ENCODE data around the gene ENTHD1. TPM values are rescaled to one million over a fixed set of nuclear protein-coding genes. Genes with fewer than 3 reads are reported as not detected.

The ENTHD1 gene
- total RNA-seq, 2 donors from 2014 or later, result not detected

DNA sequence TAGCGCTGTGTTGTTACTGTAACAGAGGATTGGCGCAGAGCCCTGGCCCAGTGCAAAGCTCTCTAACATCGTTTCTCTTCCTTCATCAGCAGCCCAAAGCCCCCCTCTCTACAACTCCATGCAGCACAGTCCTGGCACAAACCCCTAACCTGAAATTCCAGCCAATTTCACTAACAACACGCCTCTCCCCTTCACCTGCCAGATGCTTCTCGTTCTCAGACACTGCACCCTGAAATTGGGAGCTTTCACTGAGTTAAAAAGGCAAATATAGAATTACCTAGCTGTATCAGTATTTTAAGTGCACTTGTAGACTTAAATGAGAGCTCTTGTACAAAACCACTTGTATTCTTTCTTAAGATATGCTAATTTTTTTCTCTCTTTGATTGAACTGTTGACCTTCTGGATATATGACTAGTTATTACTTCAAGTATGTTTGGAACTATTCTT lies 23.7 kb upstream of the ENTHD1 start:
- Histone ChIP-seq H3K9ac (ENCODE audit: extremely low read depth, low read length, poor library complexity, severe bottlenecking) (no peak overlapping the region), H3K9me3 (ENCODE audit: control insufficient read depth, low read length) (no peaks in the 10 kb centered on the region), H3K4me3 (ENCODE audit: low read length) (no peak overlapping the region), H3K4me1 (ENCODE audit: control insufficient read depth, insufficient read depth, low read length) (peaks cover 7% of the 10 kb centered on the region), H3K27ac (ENCODE audit: low read depth, low read length) (no peak overlapping the region), H3K36me3 (ENCODE audit: control insufficient read depth, insufficient read depth, low read length) (no peaks in the 10 kb centered on the region), H3K27me3 (ENCODE audit: control insufficient read depth, insufficient read depth, low read length, poor library complexity, severe bottlenecking) (peaks cover 3% of the 10 kb centered on the region)
- Mint-ChIP-seq H3K27ac (no peak overlapping the region), H3K4me3 (no peak overlapping the region), H3K4me1 (peaks cover 6% of the 10 kb centered on the region), H3K27me3 (ENCODE audit: insufficient read depth) (peaks cover 4% of the 10 kb centered on the region), H3K36me3 (ENCODE audit: low read depth) (no peaks in the 10 kb centered on the region), H3K9me3 (no peaks in the 10 kb centered on the region)
- WGBS, 2 experiments (ENCODE audit: insufficient coverage in 1 of 2, insufficient read length in 1 of 2), result 81 to 89% methylated on average over 5 of the region's 5 CpGs
- TF ChIP-seq, protein P1, sequence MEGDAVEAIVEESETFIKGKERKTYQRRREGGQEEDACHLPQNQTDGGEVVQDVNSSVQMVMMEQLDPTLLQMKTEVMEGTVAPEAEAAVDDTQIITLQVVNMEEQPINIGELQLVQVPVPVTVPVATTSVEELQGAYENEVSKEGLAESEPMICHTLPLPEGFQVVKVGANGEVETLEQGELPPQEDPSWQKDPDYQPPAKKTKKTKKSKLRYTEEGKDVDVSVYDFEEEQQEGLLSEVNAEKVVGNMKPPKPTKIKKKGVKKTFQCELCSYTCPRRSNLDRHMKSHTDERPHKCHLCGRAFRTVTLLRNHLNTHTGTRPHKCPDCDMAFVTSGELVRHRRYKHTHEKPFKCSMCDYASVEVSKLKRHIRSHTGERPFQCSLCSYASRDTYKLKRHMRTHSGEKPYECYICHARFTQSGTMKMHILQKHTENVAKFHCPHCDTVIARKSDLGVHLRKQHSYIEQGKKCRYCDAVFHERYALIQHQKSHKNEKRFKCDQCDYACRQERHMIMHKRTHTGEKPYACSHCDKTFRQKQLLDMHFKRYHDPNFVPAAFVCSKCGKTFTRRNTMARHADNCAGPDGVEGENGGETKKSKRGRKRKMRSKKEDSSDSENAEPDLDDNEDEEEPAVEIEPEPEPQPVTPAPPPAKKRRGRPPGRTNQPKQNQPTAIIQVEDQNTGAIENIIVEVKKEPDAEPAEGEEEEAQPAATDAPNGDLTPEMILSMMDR (conservative IDR thresholded peaks at IDR 0.05), result no peak
- no peak for DNase-seq

DNA sequence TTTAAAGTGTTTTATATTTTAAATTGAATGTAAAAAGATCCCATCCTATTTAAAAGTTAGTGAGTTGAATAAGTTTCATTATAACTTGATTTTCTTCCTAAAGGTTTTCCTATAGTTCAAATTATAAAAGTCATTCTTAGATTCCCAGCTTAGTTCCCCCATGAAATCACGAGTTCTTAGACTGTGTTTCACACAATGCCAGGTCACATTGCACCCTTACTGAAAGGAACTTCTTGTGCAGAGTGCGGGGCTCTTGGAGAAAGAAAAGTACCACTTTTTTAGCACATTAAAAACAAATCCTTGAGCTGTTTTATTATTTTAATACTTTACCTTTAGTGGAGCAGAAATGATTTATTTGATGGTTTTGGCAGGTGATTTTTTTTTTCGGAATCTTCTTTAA lies 22.9 kb upstream of the ENTHD1 start:
- TF ChIP-seq, protein P1 (conservative IDR thresholded peaks at IDR 0.05), result no peak
- no peak for DNase-seq
- Histone ChIP-seq H3K4me3 (ENCODE audit: low read length) (no peak overlapping the region), H3K27ac (ENCODE audit: low read depth, low read length) (no peak overlapping the region), H3K36me3 (ENCODE audit: control insufficient read depth, insufficient read depth, low read length) (no peaks in the 10 kb centered on the region), H3K4me1 (ENCODE audit: control insufficient read depth, insufficient read depth, low read length) (peaks cover 7% of the 10 kb centered on the region), H3K9ac (ENCODE audit: extremely low read depth, low read length, poor library complexity, severe bottlenecking) (no peak overlapping the region), H3K27me3 (ENCODE audit: control insufficient read depth, insufficient read depth, low read length, poor library complexity, severe bottlenecking) (peaks cover 3% of the 10 kb centered on the region), H3K9me3 (ENCODE audit: control insufficient read depth, low read length) (no peaks in the 10 kb centered on the region)
- H3K4me3 Mint-ChIP-seq, result no peak overlapping the region
- H3K4me1 Mint-ChIP-seq, result peaks cover 6% of the 10 kb centered on the region
- H3K9me3 Mint-ChIP-seq, result no peaks in the 10 kb centered on the region
- no peak overlapping the region for H3K27ac Mint-ChIP-seq
- no peaks in the 10 kb centered on the region for H3K36me3 Mint-ChIP-seq (ENCODE audit: low read depth)
- peaks cover 4% of the 10 kb centered on the region for H3K27me3 Mint-ChIP-seq (ENCODE audit: insufficient read depth)
- 87% methylated on average over 2 of the region's 3 CpGs; no CpG with 5 or more reads in 1 of the 2 experiments for WGBS, 2 experiments (ENCODE audit: insufficient coverage in 1 of 2, insufficient read length in 1 of 2)

DNA sequence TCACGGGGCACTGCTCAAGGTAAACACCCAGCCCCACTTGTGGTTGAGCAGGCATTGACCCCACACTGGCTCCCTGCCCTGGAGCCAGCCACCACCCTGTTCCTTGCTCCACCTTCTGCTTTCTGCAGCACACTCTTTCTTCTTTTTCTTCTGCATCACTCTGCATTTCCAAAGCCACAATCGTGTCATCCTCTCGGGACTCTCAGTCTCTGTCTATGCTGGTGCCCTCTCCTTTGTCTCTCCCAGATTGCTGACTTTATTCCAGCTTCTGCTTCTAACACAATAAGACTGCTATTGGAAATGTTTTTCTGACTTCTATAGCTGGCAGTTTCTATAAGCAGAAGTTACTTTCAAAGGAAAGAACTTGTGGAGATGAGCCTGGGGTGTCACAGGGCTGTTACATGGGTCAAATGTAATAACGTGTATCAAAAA lies 21.8 kb upstream of the ENTHD1 start:
- H3K4me3 Mint-ChIP-seq, result no peak overlapping the region
- Histone ChIP-seq H3K9ac (ENCODE audit: extremely low read depth, low read length, poor library complexity, severe bottlenecking) (no peak overlapping the region), H3K4me1 (ENCODE audit: control insufficient read depth, insufficient read depth, low read length) (peaks cover 5% of the 10 kb centered on the region), H3K27ac (ENCODE audit: low read depth, low read length) (no peak overlapping the region), H3K9me3 (ENCODE audit: control insufficient read depth, low read length) (no peaks in the 10 kb centered on the region), H3K27me3 (ENCODE audit: control insufficient read depth, insufficient read depth, low read length, poor library complexity, severe bottlenecking) (peaks cover 3% of the 10 kb centered on the region), H3K4me3 (ENCODE audit: low read length) (no peak overlapping the region), H3K36me3 (ENCODE audit: control insufficient read depth, insufficient read depth, low read length) (no peaks in the 10 kb centered on the region)
- peaks cover 6% of the 10 kb centered on the region for H3K4me1 Mint-ChIP-seq
- no peaks in the 10 kb centered on the region for H3K36me3 Mint-ChIP-seq (ENCODE audit: low read depth)
- 60 to 72% methylated on average over 3 of the region's 4 CpGs for WGBS, 2 experiments (ENCODE audit: insufficient coverage in 1 of 2, insufficient read length in 1 of 2)
- no peak for DNase-seq
- H3K9me3 Mint-ChIP-seq, result no peaks in the 10 kb centered on the region
- TF ChIP-seq, protein P1 (conservative IDR thresholded peaks at IDR 0.05), result no peak
- H3K27ac Mint-ChIP-seq, result no peak overlapping the region
- peaks cover 4% of the 10 kb centered on the region for H3K27me3 Mint-ChIP-seq (ENCODE audit: insufficient read depth)
